AG10803 (cell line): ENCODE results near the gene CNTLN.

Experiments
- DNase-seq: peaks from one replicate; pipeline ENCODE4 v3.0.0; 2010; ENCODE audit warnings: low read depth
- H3K4me3 ChIP-seq: 2 replicates; pipeline ENCODE4 v1.5.1; 2011; ENCODE audit warnings: mild to moderate bottlenecking, low read length, control low read depth
- TF ChIP-seq, protein P1 (sequence below): conservative IDR thresholded peaks from 2 replicates; pipeline ENCODE4 v1.5.1; 2011; ENCODE audit warnings: mild to moderate bottlenecking, low read length, control low read depth, inconsistent platforms

The CNTLN gene

DNA sequence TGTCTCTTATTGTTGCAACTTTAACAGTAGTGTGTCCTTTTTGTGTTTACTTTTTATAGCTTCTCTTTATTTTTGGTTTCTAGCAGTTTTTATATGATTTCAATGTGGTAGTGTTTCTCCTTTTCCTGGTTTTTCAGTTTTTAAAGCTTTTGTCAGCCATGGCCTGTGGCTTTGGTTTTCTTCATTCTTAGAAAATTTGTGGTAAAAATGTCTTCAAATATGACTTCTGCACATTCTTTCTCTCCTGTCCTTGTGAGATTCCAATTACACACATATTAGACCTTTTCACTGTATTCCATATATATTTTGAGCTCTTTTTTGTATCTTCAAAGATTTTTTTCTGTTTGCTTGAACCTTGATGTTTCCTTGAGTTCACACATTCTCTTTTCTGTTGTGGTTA, 180.5 kb downstream of the CNTLN start:
- no peak overlapping the region for H3K4me3 ChIP-seq
- TF ChIP-seq, protein P1, sequence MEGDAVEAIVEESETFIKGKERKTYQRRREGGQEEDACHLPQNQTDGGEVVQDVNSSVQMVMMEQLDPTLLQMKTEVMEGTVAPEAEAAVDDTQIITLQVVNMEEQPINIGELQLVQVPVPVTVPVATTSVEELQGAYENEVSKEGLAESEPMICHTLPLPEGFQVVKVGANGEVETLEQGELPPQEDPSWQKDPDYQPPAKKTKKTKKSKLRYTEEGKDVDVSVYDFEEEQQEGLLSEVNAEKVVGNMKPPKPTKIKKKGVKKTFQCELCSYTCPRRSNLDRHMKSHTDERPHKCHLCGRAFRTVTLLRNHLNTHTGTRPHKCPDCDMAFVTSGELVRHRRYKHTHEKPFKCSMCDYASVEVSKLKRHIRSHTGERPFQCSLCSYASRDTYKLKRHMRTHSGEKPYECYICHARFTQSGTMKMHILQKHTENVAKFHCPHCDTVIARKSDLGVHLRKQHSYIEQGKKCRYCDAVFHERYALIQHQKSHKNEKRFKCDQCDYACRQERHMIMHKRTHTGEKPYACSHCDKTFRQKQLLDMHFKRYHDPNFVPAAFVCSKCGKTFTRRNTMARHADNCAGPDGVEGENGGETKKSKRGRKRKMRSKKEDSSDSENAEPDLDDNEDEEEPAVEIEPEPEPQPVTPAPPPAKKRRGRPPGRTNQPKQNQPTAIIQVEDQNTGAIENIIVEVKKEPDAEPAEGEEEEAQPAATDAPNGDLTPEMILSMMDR = no peak
- DNase-seq = peak; percentile 54

DNA sequence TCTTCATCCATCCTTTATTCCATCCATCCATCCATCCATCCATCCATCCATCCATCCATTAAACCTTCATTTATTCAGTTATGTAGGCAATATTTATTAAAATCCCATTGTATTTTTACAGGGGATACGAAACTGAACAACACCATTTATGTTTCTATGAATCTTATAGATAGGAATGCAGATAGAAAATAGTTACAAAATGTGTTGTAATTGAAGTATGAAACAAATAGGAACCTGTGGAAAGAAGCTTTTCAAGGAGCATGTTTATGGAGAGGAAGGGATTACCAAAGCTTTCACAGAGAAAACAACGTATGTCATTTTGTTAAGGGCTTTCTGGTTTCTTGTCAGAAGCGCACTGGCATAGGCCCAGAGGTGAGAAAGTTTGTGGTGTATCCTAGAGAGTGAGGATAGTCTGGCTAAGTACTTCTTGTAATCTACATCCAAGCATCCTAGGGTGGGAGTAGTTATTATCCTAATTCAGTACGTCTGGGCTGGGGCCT, 184.0 kb downstream of the CNTLN start:
- TF ChIP-seq, protein P1 = no peak
- peak; percentile 38 for DNase-seq
- H3K4me3 ChIP-seq = no peak overlapping the region

DNA sequence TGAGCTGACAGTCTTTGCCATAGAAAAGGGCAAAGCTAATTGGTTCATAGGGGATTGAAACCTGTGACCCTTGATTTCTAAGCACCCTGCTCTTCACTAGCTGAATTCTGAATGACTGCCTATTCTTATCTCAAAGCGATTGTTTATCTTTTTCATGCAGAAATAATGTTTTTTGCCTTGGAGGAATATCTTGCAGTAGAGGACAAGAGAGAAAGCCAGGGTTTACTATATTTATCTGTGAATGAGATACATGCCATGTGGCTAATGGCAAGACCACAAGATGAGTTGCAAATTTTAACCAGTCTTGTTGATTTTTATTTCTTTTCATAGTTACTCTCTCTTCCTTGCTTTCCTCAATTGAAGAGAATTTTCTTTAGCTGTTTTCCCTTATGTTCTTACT, 185.0 kb downstream of the CNTLN start:
- DNase-seq = no peak
- no peak overlapping the region for H3K4me3 ChIP-seq
- TF ChIP-seq, protein P1 = no peak

DNA sequence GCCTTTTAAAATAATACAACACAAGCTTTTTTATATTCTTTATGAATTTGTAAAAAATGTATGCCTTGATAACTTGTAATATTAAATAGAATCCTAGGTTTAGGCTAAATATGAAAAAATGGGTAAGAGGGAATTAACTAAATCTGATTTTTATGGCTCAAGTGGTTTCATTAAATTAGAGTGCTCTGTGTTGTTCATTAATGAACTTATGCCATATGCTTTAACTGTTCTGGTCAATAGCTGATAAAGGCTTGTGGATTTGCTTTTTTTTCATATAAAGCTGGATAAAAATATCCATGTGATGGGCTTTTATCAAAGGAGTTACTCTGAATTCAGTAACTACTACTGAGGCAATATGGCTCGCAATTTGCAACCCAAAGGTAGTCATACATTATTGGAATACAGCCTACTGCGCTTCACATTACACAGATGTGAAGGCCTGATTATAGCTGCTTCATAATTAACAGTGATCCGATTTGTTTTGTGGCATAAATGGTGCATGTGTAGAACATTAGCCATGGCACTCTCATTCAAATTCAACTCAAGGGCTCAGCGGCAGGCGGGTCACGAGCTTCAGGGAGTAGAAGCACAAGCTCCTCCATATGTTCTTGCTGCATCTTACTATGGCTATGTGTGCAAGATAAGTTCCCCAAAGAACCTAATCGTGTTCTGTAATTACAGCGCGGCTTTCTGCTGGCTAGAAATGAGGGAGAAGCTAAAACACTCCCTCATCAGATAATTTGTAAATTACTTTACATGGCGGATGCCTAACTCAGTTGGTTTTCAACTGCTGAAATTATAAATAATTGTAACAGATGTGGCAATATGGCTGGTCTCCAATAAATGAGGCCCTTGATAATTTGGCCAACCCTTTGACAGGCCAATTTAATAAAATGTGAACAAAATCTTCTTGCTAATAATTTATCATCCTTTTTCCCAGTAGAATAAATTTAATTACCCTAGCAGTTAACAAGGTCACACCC, 188.3 kb downstream of the CNTLN start:
- H3K4me3 ChIP-seq = no peak overlapping the region
- DNase-seq = no peak
- TF ChIP-seq, protein P1 = no peak

DNA sequence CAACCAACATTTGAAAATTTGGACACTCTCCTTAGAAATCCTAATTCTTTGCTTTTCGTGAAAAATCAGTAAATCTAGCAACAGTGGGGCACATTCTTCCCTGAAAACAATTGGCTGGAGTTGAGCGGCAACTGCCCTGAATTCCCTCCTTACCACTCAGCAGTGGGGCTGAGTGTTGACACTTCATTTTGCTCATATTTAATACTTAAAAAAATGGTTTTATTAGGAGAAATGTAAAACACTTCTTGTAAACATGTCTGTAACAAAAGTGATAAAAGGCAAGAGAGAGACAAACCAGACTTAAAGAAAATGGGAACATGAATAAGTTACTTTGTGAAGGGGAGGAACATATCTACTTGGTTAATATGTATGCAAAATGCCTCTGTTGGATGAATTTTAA, 193.5 kb downstream of the CNTLN start:
- DNase-seq = no peak
- no peak overlapping the region for H3K4me3 ChIP-seq
- TF ChIP-seq, protein P1 = no peak

DNA sequence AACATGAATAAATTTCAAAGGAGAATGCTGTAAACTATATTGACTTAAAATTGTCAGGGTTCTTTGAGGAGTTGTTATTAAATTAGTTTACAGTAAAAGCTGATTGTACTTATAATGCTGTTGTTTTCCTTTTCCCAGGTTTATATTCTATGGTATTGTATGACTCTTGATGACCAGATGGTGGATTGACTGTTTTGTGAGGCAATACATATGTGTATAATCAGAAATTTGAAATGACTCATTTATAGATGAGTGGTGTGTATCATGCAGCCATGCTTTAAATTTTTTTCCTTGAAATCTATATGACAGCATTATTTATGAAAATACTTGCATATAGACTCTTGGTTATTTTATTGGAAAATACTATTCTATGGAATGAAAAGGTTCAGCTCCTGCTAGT, 195.3 kb downstream of the CNTLN start:
- DNase-seq = peak; percentile 5
- TF ChIP-seq, protein P1 = no peak
- no peak overlapping the region for H3K4me3 ChIP-seq

DNA sequence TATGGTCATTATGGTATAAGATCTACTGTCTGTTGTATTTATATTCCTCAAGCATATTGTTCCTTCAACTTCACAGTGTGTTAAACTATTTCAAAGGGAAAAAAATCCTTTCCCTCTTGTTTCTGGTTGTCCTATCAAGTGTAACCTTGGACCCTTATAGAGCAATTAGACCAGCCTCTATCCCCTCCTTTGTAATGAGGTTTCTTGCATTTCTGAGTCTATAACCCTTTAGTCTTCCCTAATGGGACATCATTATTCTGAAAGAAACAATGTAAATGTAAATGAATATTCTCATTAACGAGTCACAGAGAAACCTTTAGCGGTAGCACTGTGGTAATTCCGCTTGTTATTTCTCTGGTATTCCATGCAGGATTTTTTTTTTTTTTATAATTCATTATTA, 197.3 kb downstream of the CNTLN start:
- TF ChIP-seq, protein P1 = no peak
- no peak for DNase-seq

More for the DNA sequence above, 197.3 kb downstream of the CNTLN start:
- H3K4me3 ChIP-seq = no peak overlapping the region
